Measurements from ENCODE around the gene GNAO1. TPM values are rescaled to one million over a fixed set of nuclear protein-coding genes. Genes with fewer than 3 reads are reported as not detected.
"Not testable (repeated sequence)": the region's sequence is repeated elsewhere in the genome, so short reads cannot be mapped to it uniquely, and the experiment has no call there.

GNAO1 gene
- total and polyA plus RNA-seq, 8 donors, result 1.2 to 13.4 (median 4.8) TPM

DNA sequence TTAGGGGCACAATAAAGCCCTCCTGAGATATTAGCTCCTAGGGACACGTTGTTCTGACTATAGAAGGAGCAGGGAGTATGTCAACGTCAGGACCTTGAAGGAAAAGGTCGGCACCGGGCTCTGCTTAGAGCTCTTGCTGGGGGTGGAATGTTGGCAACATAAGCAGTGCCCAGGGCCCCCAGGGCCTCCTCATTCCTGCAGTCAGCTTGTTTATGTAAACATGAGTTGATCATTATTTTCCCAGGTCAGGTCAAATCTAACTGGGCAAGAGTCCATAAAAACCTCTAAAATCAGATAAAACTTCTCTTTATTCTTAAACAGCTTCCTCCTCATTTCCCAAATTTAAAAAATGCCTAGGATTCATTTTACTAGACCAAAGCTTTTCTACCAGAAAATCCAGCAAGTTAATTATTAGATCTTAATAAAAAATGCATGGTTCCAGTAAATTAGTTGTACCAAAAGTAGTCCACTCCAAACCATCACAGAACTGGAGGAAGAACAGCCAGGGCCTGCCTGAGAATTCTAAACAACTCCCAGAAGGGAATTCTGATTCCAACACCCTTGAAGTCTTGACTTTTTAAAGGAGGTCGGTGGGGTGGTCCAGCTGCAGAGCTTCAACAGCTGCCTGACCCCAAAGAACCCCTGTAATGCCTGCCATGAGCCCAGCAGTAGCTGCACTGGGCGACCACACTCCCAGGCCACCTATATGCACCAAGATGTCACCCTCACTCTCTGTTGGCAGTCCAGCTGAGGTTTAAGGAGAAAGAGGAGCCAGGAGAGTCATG, 179.8 kb downstream of the GNAO1 start:
- H3K4me1 ChIP-seq, result peaks cover 12 to 18% (median 13%) of the 10 kb centered on the region in 3 donors
- WGBS, 2 donors, result 27 to 30% methylated on average over 6 of the region's 6 CpGs
- FAIRE-seq (no peak), ATAC-seq (peak; percentile 68 to 83 (median 78)), DNase-seq (peak in 3 of 6 donors; percentile 50 to 58 (median 55))
- peaks cover 0 to 12% (median 0%) of the 10 kb centered on the region in 3 donors for H3K36me3 ChIP-seq
- intact Hi-C loops (cut with DNase I), result no loop called here
- H3K27ac ChIP-seq, result peak overlapping the region in 3 of 4 donors; percentile 48 to 66 (median 56)
- H3K9me3 ChIP-seq, result no peaks in the 10 kb centered on the region
- no peaks in the 10 kb centered on the region for H3K27me3 ChIP-seq
- H3K4me3 ChIP-seq, result no peak overlapping the region
- no peak for TF ChIP-seq CTCF (IDR thresholded peaks at IDR 0.05)

- intact Hi-C loops (cut with DNase I), result no loop called here
- 94 to 97% methylated on average over 1 of the region's 1 CpG for WGBS, 2 donors
- TF ChIP-seq CTCF (IDR thresholded peaks at IDR 0.05), result no peak
- no peak overlapping the region for H3K4me3 ChIP-seq
- no peak for DNase-seq
- no peaks in the 10 kb centered on the region for H3K27me3 ChIP-seq
- no peaks in the 10 kb centered on the region for H3K9me3 ChIP-seq
- peak in 1 of 4 donors; percentile 8 for ATAC-seq
- no peak for FAIRE-seq
- peaks cover 0 to 12% (median 0%) of the 10 kb centered on the region in 3 donors for H3K36me3 ChIP-seq
- peaks cover 13 to 18% (median 16%) of the 10 kb centered on the region in 3 donors for H3K4me1 ChIP-seq
- H3K27ac ChIP-seq, result peak overlapping the region in 1 of 4 donors; percentile 66
Measured at GRCh38 chr16:56371660-56371937, 180.3 kb downstream of the GNAO1 start.

GRCh38 chr16:56372013-56372634, 180.8 kb downstream of the GNAO1 start:
- Histone ChIP-seq H3K27ac (no peak overlapping the region), H3K27me3 (no peaks in the 10 kb centered on the region), H3K4me1 (peaks cover 13 to 21% (median 18%) of the 10 kb centered on the region in 3 donors), H3K4me3 (no peak overlapping the region), H3K36me3 (peaks cover 0 to 9% (median 0%) of the 10 kb centered on the region in 3 donors), H3K9me3 (no peaks in the 10 kb centered on the region)
- DNase-seq (no peak), FAIRE-seq (no peak), ATAC-seq (no peak)
- intact Hi-C loops (cut with DNase I), result no loop called here
- 88 to 95% methylated on average over 7 of the region's 7 CpGs for WGBS, 2 donors
- TF ChIP-seq CTCF (IDR thresholded peaks at IDR 0.05), result no peak

- FAIRE-seq, result no peak
- no peak overlapping the region for H3K4me3 ChIP-seq
- no peaks in the 10 kb centered on the region for H3K9me3 ChIP-seq
- ATAC-seq, result no peak
- peaks cover 13 to 22% (median 18%) of the 10 kb centered on the region in 3 donors for H3K4me1 ChIP-seq
- DNase-seq, result no peak
- peaks cover 0 to 5% (median 0%) of the 10 kb centered on the region in 3 donors for H3K36me3 ChIP-seq
- WGBS, 2 donors, result 81 to 85% methylated on average over 4 of the region's 4 CpGs
- no peak overlapping the region for H3K27ac ChIP-seq
- TF ChIP-seq CTCF (IDR thresholded peaks at IDR 0.05), result no peak
- intact Hi-C loops (cut with DNase I), result no loop called here
- no peaks in the 10 kb centered on the region for H3K27me3 ChIP-seq
Measured at GRCh38 chr16:56373003-56373402, 181.7 kb downstream of the GNAO1 start.

GRCh38 chr16:56375792-56376191, 184.5 kb downstream of the GNAO1 start:
- DNase-seq; H3K27ac ChIP-seq; FAIRE-seq; H3K4me3 ChIP-seq; ATAC-seq; H3K9me3 ChIP-seq; H3K27me3 ChIP-seq; intact Hi-C loops (cut with DNase I); H3K36me3 ChIP-seq: not testable (repeated sequence)
- peaks cover 5 to 13% (median 9%) of the 10 kb centered on the region in 3 donors for H3K4me1 ChIP-seq
- WGBS, 2 donors, result 95 to 98% methylated on average over 6 of the region's 6 CpGs

DNA sequence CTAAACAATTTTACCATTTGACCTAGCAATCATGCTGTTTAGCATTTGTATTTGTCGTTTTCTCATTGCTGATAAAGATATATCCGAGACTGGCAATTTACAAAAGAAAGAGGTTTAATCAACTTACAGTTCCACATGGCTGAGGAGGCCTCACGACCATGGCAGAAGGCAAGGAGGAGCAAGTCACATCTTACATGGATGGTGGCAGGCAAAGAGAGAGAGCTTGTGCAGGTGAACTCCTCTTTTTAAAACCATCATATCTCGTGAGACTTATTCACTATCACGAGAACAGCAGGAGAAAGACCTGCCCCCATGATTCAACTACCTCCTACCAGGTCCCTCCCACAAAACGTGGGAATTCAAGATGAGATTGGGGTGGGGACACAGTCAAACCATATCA, 187.8 kb downstream of the GNAO1 start:
- H3K27me3 ChIP-seq; H3K4me3 ChIP-seq; DNase-seq; FAIRE-seq; H3K27ac ChIP-seq; ATAC-seq; H3K9me3 ChIP-seq; intact Hi-C loops (cut with DNase I); H3K4me1 ChIP-seq: not testable (repeated sequence)
- 90 to 97% methylated on average over 6 of the region's 6 CpGs for WGBS, 2 donors
- H3K36me3 ChIP-seq, result peaks cover 0 to 18% (median 8%) of the 10 kb centered on the region in 3 donors

- DNase-seq; H3K4me3 ChIP-seq; H3K27ac ChIP-seq; ATAC-seq; intact Hi-C loops (cut with DNase I); H3K27me3 ChIP-seq; H3K9me3 ChIP-seq; FAIRE-seq; H3K4me1 ChIP-seq: not testable (repeated sequence)
- WGBS, 2 donors, result 97 to 99% methylated on average over 3 of the region's 3 CpGs
- H3K36me3 ChIP-seq, result peaks cover 0 to 33% (median 8%) of the 10 kb centered on the region in 3 donors
Measured at GRCh38 chr16:56380778-56381485, 189.6 kb downstream of the GNAO1 start.
